Lung (tissue), 12 donors: ENCODE data around the gene THADA. TPM values are rescaled to one million over a fixed set of nuclear protein-coding genes. Genes with fewer than 3 reads are reported as not detected.
A peak's percentile ranks its signal among the peaks of the same experiment; 100 is the strongest.

Source experiments
- ATAC-seq: fragments of 200-7000 bp; cut with Tn5 transposase; one replicate; pipeline ENCODE4 v1.9.1; 2020; ENCODE audit warnings: moderate number of reproducible peaks; ENCODE audit not compliant: insufficient read depth, low FRiP score
- DNase-seq, 3 donors: peaks; one replicate each; pipeline ENCODE4 v3.0.0-alpha.2; 2013 to 2017
- H3K27ac ChIP-seq, 2 donors: one replicate each; pipeline ENCODE4 v1.5.1; 2013; ENCODE audit warnings: mild to moderate bottlenecking in 2 of 2, moderate library complexity in 2 of 2, control low read depth in 1 of 2, inconsistent platforms in 1 of 2, low read depth in 1 of 2, low read length in 1 of 2
- H3K27me3 ChIP-seq, 3 donors: one replicate each; pipeline ENCODE4 v1.5.1; 2013; ENCODE audit warnings: low read length in 2 of 3; ENCODE audit not compliant: control insufficient read depth in 3 of 3, insufficient read depth in 3 of 3
- H3K36me3 ChIP-seq, 4 donors: one replicate each; pipeline ENCODE4 v1.5.1; 2013; ENCODE audit warnings: low read length in 4 of 4, mild to moderate bottlenecking in 1 of 4, moderate library complexity in 1 of 4; ENCODE audit not compliant: control insufficient read depth in 4 of 4, insufficient read depth in 4 of 4
- H3K4me1 ChIP-seq, 5 donors: one replicate each; pipeline ENCODE4 v1.5.1; 2013; ENCODE audit warnings: low read length in 5 of 5, mild to moderate bottlenecking in 2 of 5, moderate library complexity in 1 of 5; ENCODE audit not compliant: control insufficient read depth in 5 of 5, insufficient read depth in 5 of 5
- H3K4me3 ChIP-seq: one replicate; pipeline ENCODE4 v1.5.1; 2013; ENCODE audit warnings: mild to moderate bottlenecking, control low read depth, moderate library complexity
- H3K9ac ChIP-seq, 2 donors: one replicate each; pipeline ENCODE4 v1.5.1; 2013; ENCODE audit warnings: low read length in 2 of 2, control low read depth in 1 of 2; ENCODE audit not compliant: insufficient read depth in 1 of 2
- H3K9me3 ChIP-seq, 4 donors: one replicate each; pipeline ENCODE4 v1.5.1; 2013; ENCODE audit warnings: low read length in 3 of 4, mild to moderate bottlenecking in 1 of 4, moderate library complexity in 1 of 4; ENCODE audit not compliant: control insufficient read depth in 4 of 4, insufficient read depth in 3 of 4
- CTCF ChIP-seq: IDR thresholded peaks from 2 replicates; pipeline ENCODE4 v1.5.1; 2012; ENCODE audit warnings: mild to moderate bottlenecking; ENCODE audit errors: control extremely low read depth, extremely low read depth
- WGBS, 2 donors: extraction: QIAGEN DNeasy Blood & Tissue Kit; methylation state at CpG; one replicate each; pipeline ENCODE4 v1.1.7; 2013; 5-methylcytosine and 5-hydroxymethylcytosine counted together
- polyA plus RNA-seq, 2 donors: library from polyadenylated mRNA; stranded (reverse); fragments of 200-250 nt; gene quantifications; one replicate each; pipeline ENCODE4 v1.2.1, GENCODE V29; 2013
- total RNA-seq, 2 donors: library from RNA; depleted of rRNA in 1 of 2; stranded (reverse); fragments of >200 nt in 1 of 2; gene quantifications; one replicate each; pipeline ENCODE4 v1.2.1, GENCODE V29; 2014 to 2021
- donor health status: control.
- donor health status: control.
- donor health status: Bipolar disorder and iron deficiency.
- donor health status: healthy.
- donor health status: DM: yes; HTN: yes; CAD: no.

The THADA gene
- total and polyA plus RNA-seq, 4 donors = 11.3 to 72.5 (median 25.2) TPM

GRCh38 chr2:43222475-43223309 is 373.1 kb downstream of the THADA start:
- peaks cover 12 to 61% (median 36%) of the 10 kb centered on the region in 5 donors for H3K4me1 ChIP-seq
- peak overlapping the region; percentile 59 to 90 for H3K9ac ChIP-seq
- peak overlapping the region; percentile 80 to 91 for H3K27ac ChIP-seq
- H3K36me3 ChIP-seq = peaks cover 4 to 38% (median 20%) of the 10 kb centered on the region in 4 donors
- H3K4me3 ChIP-seq = no peak overlapping the region
- no peak for ATAC-seq
- WGBS, 2 donors = 3 to 9% methylated on average over 8 of the region's 8 CpGs
- H3K27me3 ChIP-seq = no peaks in the 10 kb centered on the region
- no peaks in the 10 kb centered on the region for H3K9me3 ChIP-seq
- DNase-seq = peak in 2 of 3 donors; percentile 61 to 68
- no peak for TF ChIP-seq CTCF

GRCh38 chr2:43221763-43222474 is 373.9 kb downstream of the THADA start:
- peak; percentile 98 to 99 (median 98) for DNase-seq
- 0% methylated on average over 8 of the region's 8 CpGs for WGBS, 2 donors
- Histone ChIP-seq H3K9me3 (no peaks in the 10 kb centered on the region), H3K9ac (peak overlapping the region; percentile 39 to 90), H3K4me1 (peaks cover 12 to 62% (median 40%) of the 10 kb centered on the region in 5 donors), H3K4me3 (peak overlapping the region; percentile 18), H3K27ac (peak overlapping the region; percentile 91 to 92), H3K27me3 (no peaks in the 10 kb centered on the region), H3K36me3 (peaks cover 4 to 38% (median 20%) of the 10 kb centered on the region in 4 donors)
- ATAC-seq = peak; percentile 5
- TF ChIP-seq CTCF = no peak

GRCh38 chr2:43221124-43221762 is 374.6 kb downstream of the THADA start:
- peak overlapping the region; percentile 39 to 90 for H3K9ac ChIP-seq
- peaks cover 4 to 38% (median 20%) of the 10 kb centered on the region in 4 donors for H3K36me3 ChIP-seq
- DNase-seq (peak; percentile 86 to 98 (median 96)), ATAC-seq (no peak)
- no peaks in the 10 kb centered on the region for H3K27me3 ChIP-seq
- H3K4me3 ChIP-seq = no peak overlapping the region
- TF ChIP-seq CTCF = no peak
- 2 to 7% methylated on average over 16 of the region's 16 CpGs for WGBS, 2 donors
- H3K4me1 ChIP-seq = peaks cover 12 to 62% (median 40%) of the 10 kb centered on the region in 5 donors
- H3K9me3 ChIP-seq = no peaks in the 10 kb centered on the region
- H3K27ac ChIP-seq = peak overlapping the region; percentile 91 to 96
